Measurements from ENCODE around the gene RGS9BP. TPM values are rescaled to one million over a fixed set of nuclear protein-coding genes. Genes with fewer than 3 reads are reported as not detected.
A peak's percentile ranks its signal among the peaks of the same experiment; 100 is the strongest.

RGS9BP gene
- polyA plus RNA-seq, 3 donors, result 0.03 TPM; not detected in 2

DNA sequence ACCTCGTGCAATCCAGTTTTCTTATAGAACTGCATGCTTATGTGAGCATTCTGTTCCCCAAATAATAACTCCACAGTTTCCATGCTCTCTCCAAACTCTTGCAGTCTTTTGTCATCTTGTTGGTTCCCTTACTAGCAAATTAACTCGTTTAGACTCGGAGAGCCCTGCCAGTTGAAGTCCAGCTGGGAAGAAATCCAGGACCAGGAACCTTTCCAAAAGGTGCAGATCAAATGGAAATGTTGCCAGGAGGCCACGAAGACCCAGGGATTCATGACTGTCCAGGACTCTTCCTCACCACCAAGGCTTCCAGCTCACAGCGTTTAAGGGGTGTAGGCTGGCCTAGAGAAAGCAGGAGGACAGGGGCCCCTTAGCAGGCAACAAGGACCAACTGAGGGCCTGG is 41.8 kb downstream of the RGS9BP start:
- Mint-ChIP-seq H3K36me3 (peaks cover 27 to 40% of the 10 kb centered on the region in 2 donors), H3K27me3 (ENCODE audit: low read depth in 3 of 3) (peaks cover 0 to 3% (median 0%) of the 10 kb centered on the region in 3 donors), H3K4me1 (no peaks in the 10 kb centered on the region), H3K4me3 (no peak overlapping the region), H3K27ac (peak overlapping the region in 1 of 7 donors; percentile 74), H3K9me3 (peaks cover 0 to 16% (median 2%) of the 10 kb centered on the region in 7 donors)
- 100% methylated on average over 2 of the region's 5 CpGs for WGBS (ENCODE audit: insufficient coverage)
- no peaks in the 10 kb centered on the region for H4K20me1 ChIP-seq (ENCODE audit: insufficient read depth, low read length)
- H3K36me3 ChIP-seq (replicated peaks in 1 of 2; ENCODE audit: control insufficient read depth in 1 of 2, insufficient read depth in 2 of 2, low read length in 2 of 2), result peaks cover 20 to 38% of the 10 kb centered on the region in 2 donors
- H3K9ac ChIP-seq (ENCODE audit: insufficient read depth, low read length, poor library complexity, severe bottlenecking), result no peak overlapping the region
- peaks cover 5 to 9% of the 10 kb centered on the region in 2 donors for H3K9me3 ChIP-seq (replicated peaks in 1 of 2; ENCODE audit: control insufficient read depth in 1 of 2, insufficient read depth in 1 of 2, low read length in 2 of 2)
- intact Hi-C loops (cut with micrococcal nuclease), result no loop called here
- no peak overlapping the region for H3K4me3 ChIP-seq (replicated peaks in 1 of 3; ENCODE audit: low read depth in 2 of 3, low read length in 3 of 3)
- TF ChIP-seq, protein P1, sequence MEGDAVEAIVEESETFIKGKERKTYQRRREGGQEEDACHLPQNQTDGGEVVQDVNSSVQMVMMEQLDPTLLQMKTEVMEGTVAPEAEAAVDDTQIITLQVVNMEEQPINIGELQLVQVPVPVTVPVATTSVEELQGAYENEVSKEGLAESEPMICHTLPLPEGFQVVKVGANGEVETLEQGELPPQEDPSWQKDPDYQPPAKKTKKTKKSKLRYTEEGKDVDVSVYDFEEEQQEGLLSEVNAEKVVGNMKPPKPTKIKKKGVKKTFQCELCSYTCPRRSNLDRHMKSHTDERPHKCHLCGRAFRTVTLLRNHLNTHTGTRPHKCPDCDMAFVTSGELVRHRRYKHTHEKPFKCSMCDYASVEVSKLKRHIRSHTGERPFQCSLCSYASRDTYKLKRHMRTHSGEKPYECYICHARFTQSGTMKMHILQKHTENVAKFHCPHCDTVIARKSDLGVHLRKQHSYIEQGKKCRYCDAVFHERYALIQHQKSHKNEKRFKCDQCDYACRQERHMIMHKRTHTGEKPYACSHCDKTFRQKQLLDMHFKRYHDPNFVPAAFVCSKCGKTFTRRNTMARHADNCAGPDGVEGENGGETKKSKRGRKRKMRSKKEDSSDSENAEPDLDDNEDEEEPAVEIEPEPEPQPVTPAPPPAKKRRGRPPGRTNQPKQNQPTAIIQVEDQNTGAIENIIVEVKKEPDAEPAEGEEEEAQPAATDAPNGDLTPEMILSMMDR (IDR thresholded peaks at IDR 0.05), result no peak
- no peaks in the 10 kb centered on the region for H3K79me2 ChIP-seq (ENCODE audit: insufficient read depth, low read length)
- H3K4me2 ChIP-seq (replicated peaks; ENCODE audit: extremely low read depth, low read length, poor library complexity, severe bottlenecking), result no peak overlapping the region
- H3K27ac ChIP-seq (ENCODE audit: low read depth in 1 of 2, low read length in 2 of 2), result no peak overlapping the region
- no peak for DNase-seq
- no peak overlapping the region for H2AFZ ChIP-seq (ENCODE audit: insufficient read depth, low read depth, low read length, poor library complexity, severe bottlenecking)
- no peaks in the 10 kb centered on the region for H3K27me3 ChIP-seq (ENCODE audit: control insufficient read depth in 2 of 2, insufficient read depth in 2 of 2, low read length in 2 of 2)
- H3K4me1 ChIP-seq (ENCODE audit: control insufficient read depth in 1 of 2, insufficient read depth in 2 of 2, low read length in 2 of 2), result no peaks in the 10 kb centered on the region

GRCh38 chr19:32718286-32718685 is 42.6 kb downstream of the RGS9BP start:
- Histone ChIP-seq H3K27me3 (ENCODE audit: control insufficient read depth in 2 of 2, insufficient read depth in 2 of 2, low read length in 2 of 2) (no peaks in the 10 kb centered on the region), H3K36me3 (replicated peaks in 1 of 2; ENCODE audit: control insufficient read depth in 1 of 2, insufficient read depth in 2 of 2, low read length in 2 of 2) (peaks cover 13 to 31% of the 10 kb centered on the region in 2 donors), H3K79me2 (ENCODE audit: insufficient read depth, low read length) (no peaks in the 10 kb centered on the region), H3K9me3 (replicated peaks in 1 of 2; ENCODE audit: control insufficient read depth in 1 of 2, insufficient read depth in 1 of 2, low read length in 2 of 2) (peaks cover 5 to 9% of the 10 kb centered on the region in 2 donors), H3K9ac (ENCODE audit: insufficient read depth, low read length, poor library complexity, severe bottlenecking) (no peak overlapping the region), H3K4me2 (replicated peaks; ENCODE audit: extremely low read depth, low read length, poor library complexity, severe bottlenecking) (no peak overlapping the region), H3K4me3 (replicated peaks in 1 of 3; ENCODE audit: low read depth in 2 of 3, low read length in 3 of 3) (no peak overlapping the region), H4K20me1 (ENCODE audit: insufficient read depth, low read length) (no peaks in the 10 kb centered on the region), H2AFZ (ENCODE audit: insufficient read depth, low read depth, low read length, poor library complexity, severe bottlenecking) (no peak overlapping the region), H3K27ac (ENCODE audit: low read depth in 1 of 2, low read length in 2 of 2) (no peak overlapping the region), H3K4me1 (ENCODE audit: control insufficient read depth in 1 of 2, insufficient read depth in 2 of 2, low read length in 2 of 2) (no peaks in the 10 kb centered on the region)
- Mint-ChIP-seq H3K4me1 (no peaks in the 10 kb centered on the region), H3K36me3 (peaks cover 22 to 34% of the 10 kb centered on the region in 2 donors), H3K27me3 (ENCODE audit: low read depth in 3 of 3) (peaks cover 0 to 4% (median 0%) of the 10 kb centered on the region in 3 donors), H3K4me3 (no peak overlapping the region), H3K27ac (peak overlapping the region in 3 of 7 donors; percentile 1 to 31 (median 10)), H3K9me3 (peaks cover 0 to 16% (median 2%) of the 10 kb centered on the region in 7 donors)
- TF ChIP-seq, protein P1 (IDR thresholded peaks at IDR 0.05), result no peak
- intact Hi-C loops (cut with micrococcal nuclease), result no loop called here
- no peak for DNase-seq
- 90% methylated on average over 2 of the region's 7 CpGs for WGBS (ENCODE audit: insufficient coverage)
